Large intestine (tissue), 3 donors: Measurements from ENCODE around the gene KIF20A. TPM values are rescaled to one million over a fixed set of nuclear protein-coding genes. Genes with fewer than 3 reads are reported as not detected.
A peak's percentile ranks its signal among the peaks of the same experiment; 100 is the strongest.
"Not testable (repeated sequence)": the region's sequence is repeated elsewhere in the genome, so short reads cannot be mapped to it uniquely, and the experiment has no call there.

ENCODE experiments used
- DNase-seq, 2 donors: peaks; one replicate each; pipeline versions ENCODE4 v3.0.0 to v3.0.0-alpha.2; 2013
- H3K27ac ChIP-seq: one replicate; pipeline ENCODE4 v1.5.1; 2013; ENCODE audit warnings: low read length
- H3K27me3 ChIP-seq: 2 replicates; pipeline ENCODE4 v1.6.1; 2013; ENCODE audit warnings: low read length; ENCODE audit not compliant: control insufficient read depth, insufficient read depth
- H3K36me3 ChIP-seq: 2 replicates; pipeline ENCODE4 v1.6.1; 2013; ENCODE audit warnings: low read length; ENCODE audit not compliant: control insufficient read depth, insufficient read depth
- H3K4me1 ChIP-seq: one replicate; pipeline ENCODE4 v1.6.1; 2013; ENCODE audit warnings: low read length; ENCODE audit not compliant: control insufficient read depth, insufficient read depth
- H3K4me3 ChIP-seq: one replicate; pipeline ENCODE4 v1.5.1; 2013; ENCODE audit warnings: low read length
- H3K9me3 ChIP-seq: one replicate; pipeline ENCODE4 v1.6.1; 2013; ENCODE audit warnings: mild to moderate bottlenecking, low read depth, low read length, moderate library complexity; ENCODE audit not compliant: control insufficient read depth
- WGBS: methylation state at CpG from one replicate; pipeline ENCODE4 v1.1.5; 2013; ENCODE audit warnings: low lambda C conversion rate; ENCODE audit not compliant: insufficient coverage; 5-methylcytosine and 5-hydroxymethylcytosine counted together
- polyA plus RNA-seq: library from polyadenylated mRNA; unstranded; fragments of 120-200 nt; gene quantifications from one replicate; pipeline ENCODE4 v1.2.1, GENCODE V29; 2013

KIF20A gene
- polyA plus RNA-seq, 1 donor = 13.8 TPM

DNA sequence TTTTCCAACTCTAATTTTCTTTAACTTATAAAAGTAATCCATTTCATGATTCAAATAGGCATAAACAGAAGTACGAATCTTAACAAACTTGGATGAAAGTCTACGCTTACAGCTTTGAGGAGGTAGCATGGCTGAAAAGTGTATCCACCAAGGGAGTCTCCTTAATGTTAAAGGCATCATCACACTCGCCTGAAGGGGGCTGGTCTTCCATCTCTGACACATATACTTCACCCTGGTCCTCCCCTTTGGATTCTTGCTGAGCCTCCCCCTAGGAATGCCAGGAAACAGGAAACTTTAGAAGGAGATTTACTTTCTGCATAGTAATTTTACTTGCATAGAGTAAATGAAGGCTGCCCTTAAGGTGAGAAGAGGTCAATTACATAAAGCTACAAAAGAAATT is 29.4 kb upstream of the KIF20A start:
- no CpG with 5 or more reads among the region's 3 CpGs for WGBS
- Histone ChIP-seq H3K4me1 (no peaks in the 10 kb centered on the region), H3K4me3 (no peak overlapping the region), H3K36me3 (no peaks in the 10 kb centered on the region), H3K27ac (no peak overlapping the region), H3K9me3 (no peaks in the 10 kb centered on the region), H3K27me3 (no peaks in the 10 kb centered on the region)
- DNase-seq = no peak

DNA sequence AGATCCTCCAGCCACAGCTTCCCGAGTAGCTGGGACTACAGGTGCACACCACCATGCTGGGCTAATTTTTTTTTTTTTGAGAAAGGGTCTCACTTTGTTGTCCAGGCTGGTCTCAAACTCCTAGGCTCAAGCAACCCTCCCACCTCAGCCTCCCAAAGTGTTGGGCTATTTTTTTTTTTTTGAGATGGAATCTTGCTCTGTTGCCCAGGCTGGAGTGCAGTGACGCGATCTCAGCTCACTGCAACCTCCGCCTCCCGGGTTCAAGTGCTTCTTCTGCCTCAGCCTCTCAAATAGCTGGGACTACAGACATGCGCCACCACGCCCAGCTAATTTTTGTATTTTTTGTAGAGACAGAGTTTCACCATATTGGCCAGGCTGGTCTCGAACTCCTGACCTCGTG is 22.9 kb upstream of the KIF20A start:
- H3K4me1 ChIP-seq, H3K9me3 ChIP-seq, H3K27ac ChIP-seq, DNase-seq, H3K4me3 ChIP-seq, H3K27me3 ChIP-seq: not testable (repeated sequence)
- H3K36me3 ChIP-seq = peaks cover 46% of the 10 kb centered on the region
- no CpG with 5 or more reads among the region's 9 CpGs for WGBS

DNA sequence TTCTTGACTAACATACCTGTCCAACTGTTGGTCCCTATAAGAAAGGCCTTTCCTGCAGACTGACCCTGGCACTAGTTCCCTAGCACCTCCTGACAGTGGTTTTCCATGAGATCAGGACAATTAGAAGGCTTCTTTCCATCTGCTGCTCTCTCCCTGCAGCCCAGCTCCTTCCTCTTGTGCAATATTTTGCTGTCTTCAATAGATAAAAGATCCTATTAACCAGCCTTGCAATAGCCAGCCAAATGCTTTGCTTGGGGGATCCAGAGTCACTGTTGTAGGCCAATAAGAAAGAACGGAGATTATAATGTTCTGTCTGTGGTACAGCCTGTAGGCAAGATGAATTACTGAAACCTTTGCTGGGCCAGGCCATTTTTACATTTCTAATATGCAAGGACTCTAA is 21.3 kb upstream of the KIF20A start:
- Histone ChIP-seq H3K9me3 (no peaks in the 10 kb centered on the region), H3K4me3 (no peak overlapping the region), H3K27ac (no peak overlapping the region), H3K4me1 (no peaks in the 10 kb centered on the region), H3K27me3 (no peaks in the 10 kb centered on the region), H3K36me3 (peaks cover 62% of the 10 kb centered on the region)
- no CpG with 5 or more reads among the region's 1 CpG for WGBS
- no peak for DNase-seq

DNA sequence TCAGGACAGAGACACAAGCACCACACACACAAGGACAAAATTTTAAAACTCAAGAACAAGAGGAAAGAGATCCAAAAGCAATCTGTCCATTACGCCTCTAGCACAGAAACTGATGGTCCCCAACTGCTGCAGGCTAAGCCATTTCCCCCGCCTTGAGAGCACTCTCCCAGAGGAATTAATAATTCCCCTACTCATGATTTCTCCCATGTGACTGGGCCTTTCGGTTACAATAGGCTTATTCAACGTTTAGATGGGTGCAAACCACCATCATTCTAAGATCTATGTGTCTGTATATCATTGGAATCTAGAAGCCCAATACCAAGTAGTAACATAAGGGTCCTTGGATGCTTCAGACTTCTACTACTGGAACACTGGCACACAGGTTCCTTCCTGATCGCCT is 19.2 kb upstream of the KIF20A start:
- Histone ChIP-seq H3K4me3 (no peak overlapping the region), H3K4me1 (no peaks in the 10 kb centered on the region), H3K27me3 (no peaks in the 10 kb centered on the region), H3K27ac (no peak overlapping the region), H3K36me3 (peaks cover 83% of the 10 kb centered on the region), H3K9me3 (no peaks in the 10 kb centered on the region)
- DNase-seq = no peak
- 90% methylated on average over 2 of the region's 5 CpGs for WGBS

DNA sequence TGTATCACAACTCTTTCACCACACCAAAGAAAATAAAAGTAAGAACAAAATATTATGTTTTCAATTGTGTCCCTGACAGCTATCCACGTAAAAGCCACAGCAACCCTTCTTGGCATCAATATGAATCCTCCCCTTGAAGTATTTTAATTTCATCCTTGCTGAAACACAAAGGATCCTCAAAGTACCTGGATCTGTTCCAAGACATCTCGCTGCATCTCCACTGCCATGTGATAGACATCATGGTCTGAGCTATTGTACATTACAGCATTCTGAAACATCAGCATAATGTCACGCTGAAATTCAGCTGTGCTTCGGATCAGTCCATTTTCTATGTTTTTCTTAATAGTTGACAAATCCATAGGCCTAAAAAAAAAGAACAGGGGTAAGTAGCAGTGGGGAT is 18.2 kb upstream of the KIF20A start:
- Histone ChIP-seq H3K4me1 (no peaks in the 10 kb centered on the region), H3K27me3 (no peaks in the 10 kb centered on the region), H3K27ac (no peak overlapping the region), H3K9me3 (no peaks in the 10 kb centered on the region), H3K4me3 (no peak overlapping the region), H3K36me3 (peaks cover 93% of the 10 kb centered on the region)
- WGBS = 100% methylated on average over 1 of the region's 4 CpGs
- DNase-seq = no peak

DNA sequence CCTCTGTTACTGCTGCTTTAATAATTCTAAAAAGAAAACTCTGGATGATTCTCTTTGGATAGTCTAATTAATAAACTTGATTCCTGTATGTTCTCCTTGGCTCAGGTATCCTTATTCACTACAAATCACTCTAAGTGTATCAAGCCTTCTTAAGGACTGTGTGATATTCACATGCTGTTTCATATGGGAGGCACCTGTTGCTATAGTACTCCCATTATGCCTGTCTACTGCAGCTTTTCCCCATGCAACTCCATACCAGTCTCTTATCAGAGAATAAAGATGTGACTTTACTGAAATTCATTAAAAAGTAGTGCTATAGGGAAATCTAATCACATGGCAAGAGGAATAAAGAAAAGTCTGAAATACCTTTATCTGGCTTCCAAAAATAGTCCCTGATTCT is 15.2 kb upstream of the KIF20A start:
- Histone ChIP-seq H3K4me3 (no peak overlapping the region), H3K9me3 (no peaks in the 10 kb centered on the region), H3K4me1 (no peaks in the 10 kb centered on the region), H3K27me3 (no peaks in the 10 kb centered on the region), H3K27ac (no peak overlapping the region), H3K36me3 (peaks cover 97% of the 10 kb centered on the region)
- no peak for DNase-seq

DNA sequence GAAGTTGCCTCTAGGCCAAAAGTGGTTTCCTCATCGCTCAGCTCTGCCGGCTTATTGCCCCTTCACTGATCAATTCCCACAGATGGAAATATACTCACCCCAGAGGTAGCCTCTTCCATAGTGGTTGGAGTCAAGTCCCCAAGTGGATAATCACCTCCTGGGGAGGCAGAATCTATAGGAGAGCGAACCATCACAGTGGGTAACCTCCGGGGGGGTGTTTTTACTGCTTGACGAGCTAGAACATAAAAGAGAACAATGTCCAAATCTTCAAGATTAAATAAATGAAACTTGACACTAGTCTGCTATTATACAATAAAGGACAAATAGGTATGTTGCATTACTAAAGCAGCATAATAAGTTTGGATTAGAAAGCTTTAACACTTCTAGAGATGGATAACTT is 9.8 kb upstream of the KIF20A start:
- no peak overlapping the region for H3K27ac ChIP-seq
- no peaks in the 10 kb centered on the region for H3K9me3 ChIP-seq
- no peak for DNase-seq
- H3K4me3 ChIP-seq = no peak overlapping the region
- peaks cover 88% of the 10 kb centered on the region for H3K36me3 ChIP-seq
- no peaks in the 10 kb centered on the region for H3K27me3 ChIP-seq
- no peaks in the 10 kb centered on the region for H3K4me1 ChIP-seq
- WGBS = no CpG with 5 or more reads among the region's 5 CpGs

DNA sequence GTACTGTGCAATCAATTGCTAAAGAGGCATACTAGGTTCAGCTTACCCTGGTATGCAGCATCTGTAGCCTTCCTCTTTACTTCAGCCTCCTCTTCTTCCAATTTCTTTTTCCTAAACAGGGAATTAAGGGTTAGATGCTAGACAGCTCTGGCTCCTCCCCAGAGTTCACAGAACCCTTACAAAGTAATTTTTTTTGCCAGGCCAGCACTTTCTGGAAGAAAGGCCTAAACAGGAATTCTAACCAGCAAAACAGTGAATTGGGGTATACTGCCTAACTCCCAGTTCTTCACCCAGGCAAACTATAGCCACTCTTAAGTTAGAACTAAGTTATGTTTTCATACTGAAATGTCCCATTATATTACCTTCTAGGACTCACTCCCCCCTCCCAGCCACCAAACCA is 8.6 kb upstream of the KIF20A start:
- Histone ChIP-seq H3K4me3 (no peak overlapping the region), H3K27me3 (no peaks in the 10 kb centered on the region), H3K4me1 (no peaks in the 10 kb centered on the region), H3K36me3 (peaks cover 84% of the 10 kb centered on the region), H3K27ac (no peak overlapping the region), H3K9me3 (no peaks in the 10 kb centered on the region)
- DNase-seq = no peak

DNA sequence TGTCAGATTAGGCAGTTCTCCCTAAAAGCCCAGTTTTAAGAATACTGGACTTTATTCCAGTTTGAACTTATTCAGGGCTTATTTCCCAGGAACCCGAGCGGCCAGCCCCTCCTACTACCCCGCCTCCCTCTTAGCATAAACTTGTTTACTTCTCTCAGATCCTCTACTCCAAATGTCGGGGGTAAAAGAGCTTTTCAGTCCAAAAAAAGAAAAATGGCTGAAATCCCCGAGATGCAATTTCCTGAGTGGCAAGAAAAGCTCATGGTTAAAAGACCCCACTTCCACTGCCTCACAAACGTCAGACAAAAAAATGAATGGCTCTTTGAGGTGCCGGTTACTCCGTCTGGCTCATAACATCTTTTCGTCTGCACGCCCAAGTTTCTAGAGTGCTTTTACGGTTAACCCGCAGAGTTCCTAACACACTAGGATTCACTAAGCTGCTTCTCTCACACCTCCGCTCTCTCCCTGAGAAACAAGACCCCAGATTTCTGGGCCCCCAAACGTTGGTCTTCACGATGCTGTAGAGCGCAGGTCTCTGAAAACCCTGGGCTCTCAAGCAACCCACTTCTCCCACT is 884 bp upstream of the KIF20A start:
- WGBS = no CpG with 5 or more reads among the region's 16 CpGs
- Histone ChIP-seq H3K4me1 (peaks cover 10% of the 10 kb centered on the region), H3K36me3 (peaks cover 44% of the 10 kb centered on the region), H3K9me3 (no peaks in the 10 kb centered on the region), H3K27ac (peak overlapping the region; percentile 90), H3K4me3 (peak overlapping the region; percentile 88), H3K27me3 (no peaks in the 10 kb centered on the region)
- peak; percentile 3 to 42 for DNase-seq

DNA sequence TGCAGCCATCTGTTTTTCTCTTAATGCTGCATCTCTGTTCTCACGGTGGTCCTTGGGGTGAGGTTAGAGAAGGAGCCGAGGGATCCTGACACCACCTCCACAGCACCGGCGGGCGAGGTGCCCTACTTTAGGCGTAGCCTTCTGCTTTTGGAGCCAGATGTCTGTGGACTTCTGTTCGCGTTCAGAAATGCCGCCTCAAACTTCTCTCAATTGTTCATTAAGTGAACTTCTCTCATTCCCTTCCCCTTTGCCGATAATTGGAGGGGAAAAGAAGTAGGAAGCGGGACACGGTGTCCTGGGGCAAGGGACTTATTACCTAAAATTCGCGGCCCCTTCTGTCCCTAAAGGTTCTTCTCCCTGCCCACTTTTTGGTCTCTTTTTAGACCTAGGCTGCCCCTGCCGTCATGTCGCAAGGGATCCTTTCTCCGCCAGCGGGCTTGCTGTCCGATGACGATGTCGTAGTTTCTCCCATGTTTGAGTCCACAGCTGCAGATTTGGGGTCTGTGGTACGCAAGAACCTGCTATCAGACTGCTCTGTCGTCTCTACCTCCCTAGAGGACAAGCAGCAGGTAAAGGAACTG is 455 bp downstream of the KIF20A start:
- H3K9me3 ChIP-seq = no peaks in the 10 kb centered on the region
- peak in 1 of 2 donors; percentile 10 for DNase-seq
- no peaks in the 10 kb centered on the region for H3K27me3 ChIP-seq
- peak overlapping the region; percentile 88 for H3K4me3 ChIP-seq
- WGBS = no CpG with 5 or more reads among the region's 23 CpGs
- H3K27ac ChIP-seq = no peak overlapping the region
- H3K36me3 ChIP-seq = peaks cover 46% of the 10 kb centered on the region
- H3K4me1 ChIP-seq = peaks cover 10% of the 10 kb centered on the region

DNA sequence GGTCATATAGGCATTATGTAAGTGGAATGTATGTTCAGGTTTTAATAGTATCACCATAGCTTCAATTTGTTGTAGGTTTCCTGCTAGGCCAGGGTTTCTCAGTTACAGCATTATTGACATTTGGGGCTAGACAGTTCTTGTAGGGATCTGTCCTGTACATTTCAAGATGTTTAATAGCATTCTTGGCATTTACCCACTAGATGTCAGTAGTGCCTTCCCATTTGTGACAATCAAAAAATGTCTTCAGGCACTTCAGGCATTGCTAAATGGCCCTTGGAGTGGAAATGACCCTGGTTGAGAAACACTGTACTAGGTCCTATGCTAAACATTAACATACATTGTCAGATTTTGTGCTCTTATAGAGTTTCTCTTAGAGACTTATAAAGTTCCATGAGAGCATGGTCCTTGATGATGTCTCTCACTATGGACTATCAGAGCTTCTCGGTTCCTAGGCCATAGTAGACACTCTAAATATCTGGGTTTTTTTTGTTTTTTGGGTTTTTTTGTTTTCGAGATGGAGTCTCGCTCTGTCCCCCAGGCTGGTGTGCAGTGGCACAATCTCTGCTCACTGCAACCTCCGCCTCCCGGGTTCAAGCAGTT is 1.4 kb downstream of the KIF20A start:
- H3K9me3 ChIP-seq = no peaks in the 10 kb centered on the region
- H3K36me3 ChIP-seq = peaks cover 51% of the 10 kb centered on the region
- H3K4me1 ChIP-seq = peaks cover 10% of the 10 kb centered on the region
- peak overlapping the region; percentile 88 for H3K4me3 ChIP-seq
- H3K27ac ChIP-seq = no peak overlapping the region
- H3K27me3 ChIP-seq = no peaks in the 10 kb centered on the region
- 100% methylated on average over 1 of the region's 5 CpGs for WGBS
- DNase-seq = peak; percentile 63 to 77
